PFSK-1 (cell line): Measurements from ENCODE around the gene LIF.

ENCODE experiments used
- POLR2AphosphoS5 ChIP-seq: IDR thresholded peaks from 2 replicates; pipeline ENCODE4 v1.6.1; 2012; ENCODE audit warnings: low read depth, mild to moderate bottlenecking, control low read depth, low read length, moderate library complexity
- REST ChIP-seq, 2 experiments: IDR thresholded peaks; 2 replicates each; pipeline versions ENCODE4 v1.6.1 to v1.8.0; 2011 to 2012; ENCODE audit warnings: low read depth in 2 of 2, low read length in 2 of 2, control low read depth in 1 of 2, inconsistent platforms in 1 of 2, mild to moderate bottlenecking in 1 of 2, moderate library complexity in 1 of 2; ENCODE audit not compliant: insufficient read depth in 1 of 2
- SIN3A ChIP-seq: IDR thresholded peaks from 2 replicates; pipeline ENCODE4 v1.6.1; 2012; ENCODE audit warnings: mild to moderate bottlenecking, low read length, moderate library complexity, borderline replicate concordance; ENCODE audit not compliant: insufficient read depth
- TAF1 ChIP-seq: IDR thresholded peaks from 2 replicates; pipeline ENCODE4 v1.6.1; 2012; ENCODE audit warnings: low read length, control low read depth, borderline replicate concordance; ENCODE audit not compliant: insufficient read depth

LIF gene

GRCh38 chr22:30191040-30191701 is 55.4 kb downstream of the LIF start:
- TF ChIP-seq POLR2AphosphoS5 (no peak), TAF1 (no peak), REST (IDR thresholded peaks at IDR 0.05; ENCODE audit: insufficient read depth in 1 of 2, low read depth in 2 of 2, low read length in 2 of 2) (no peak)

- no peak for TF ChIP-seq SIN3A
- no peak for TF ChIP-seq POLR2AphosphoS5
These were observed 56.0 kb downstream of the LIF start for GRCh38 chr22:30190574-30190973.
